Hematopoietic multipotent progenitor cell treated with erythropoietin and hydrocortisone succinate and interleukin-3 and kit ligand, for 6 days (in vitro differentiated cells): ENCODE results near the gene DMRT1.

Experiments
- DNase-seq: peaks from one replicate; pipeline ENCODE4 v3.0.0-alpha.2; 2015

Gene DMRT1

DNA sequence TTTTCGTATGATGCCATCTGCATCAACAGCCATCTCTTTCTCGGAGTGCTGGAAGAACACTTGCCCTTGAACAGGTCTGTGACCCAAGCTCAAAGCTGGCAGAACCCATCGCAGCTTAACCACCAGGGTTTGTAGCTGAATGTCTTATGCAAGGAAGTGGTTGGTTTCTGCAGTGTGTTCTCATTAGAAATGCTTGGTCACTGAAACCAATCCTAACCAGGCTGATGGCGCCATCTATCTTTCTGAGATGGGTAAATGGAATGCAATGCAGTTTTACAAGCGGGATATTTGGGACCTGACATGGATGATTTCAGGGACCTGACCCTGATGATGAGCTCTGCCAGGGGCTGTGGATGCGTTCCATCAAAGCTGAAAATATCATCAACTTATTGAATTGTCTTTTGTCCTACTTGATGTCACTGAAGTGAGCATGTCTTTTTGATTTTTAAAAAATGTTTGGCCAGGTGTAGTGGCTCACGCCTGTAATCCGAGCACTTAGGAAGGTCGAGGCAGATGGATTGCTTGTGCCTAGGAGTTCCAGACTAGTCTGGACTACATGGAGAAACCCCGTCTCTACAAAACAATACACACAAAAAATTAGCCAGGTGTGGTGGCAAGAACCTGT is 163.7 kb downstream of the DMRT1 start:
- DNase-seq, result peak; percentile 74

GRCh38 chr9:1007312-1007711 is 165.8 kb downstream of the DMRT1 start:
- DNase-seq, result no peak

DNA sequence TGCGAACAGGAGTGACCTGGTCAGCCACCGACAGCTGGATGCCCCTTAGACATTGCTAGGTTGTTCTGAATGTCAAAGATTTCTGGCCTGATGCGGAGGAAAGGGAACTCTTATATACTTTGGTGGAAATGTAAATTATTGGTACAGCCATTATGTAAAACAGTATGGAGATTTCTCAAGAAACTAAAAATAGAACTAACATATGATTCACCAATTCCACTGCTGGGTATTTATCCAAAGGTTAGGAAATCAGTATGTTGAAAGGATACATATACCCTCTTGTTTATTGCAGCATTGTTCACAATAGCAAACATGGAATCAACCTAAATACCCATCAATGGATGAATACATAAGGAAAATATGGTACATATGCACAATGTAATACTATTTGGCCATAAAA is 166.7 kb downstream of the DMRT1 start:
- no peak for DNase-seq

GRCh38 chr9:1009101-1009707 is 167.7 kb downstream of the DMRT1 start:
- DNase-seq, result peak; percentile 89

DNA sequence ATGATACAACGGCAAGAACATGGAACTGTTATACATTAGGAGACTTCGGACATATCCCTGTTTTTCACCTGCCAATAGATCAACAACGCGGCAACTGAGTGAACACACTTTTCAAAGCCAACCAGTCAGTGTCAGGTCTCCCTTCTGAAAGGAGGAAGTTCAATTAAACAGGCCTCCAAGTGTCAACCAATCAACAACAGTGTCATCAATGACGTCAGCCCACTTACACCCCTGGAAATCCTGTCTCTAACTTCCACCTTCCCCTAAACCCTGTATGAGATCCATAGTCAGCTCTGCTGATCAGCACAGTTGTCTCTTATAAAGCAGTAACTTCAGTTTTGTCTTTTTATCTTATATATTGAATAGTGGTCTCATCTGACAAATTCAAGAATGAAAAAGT is 171.5 kb downstream of the DMRT1 start:
- peak; percentile 4 for DNase-seq

DNA sequence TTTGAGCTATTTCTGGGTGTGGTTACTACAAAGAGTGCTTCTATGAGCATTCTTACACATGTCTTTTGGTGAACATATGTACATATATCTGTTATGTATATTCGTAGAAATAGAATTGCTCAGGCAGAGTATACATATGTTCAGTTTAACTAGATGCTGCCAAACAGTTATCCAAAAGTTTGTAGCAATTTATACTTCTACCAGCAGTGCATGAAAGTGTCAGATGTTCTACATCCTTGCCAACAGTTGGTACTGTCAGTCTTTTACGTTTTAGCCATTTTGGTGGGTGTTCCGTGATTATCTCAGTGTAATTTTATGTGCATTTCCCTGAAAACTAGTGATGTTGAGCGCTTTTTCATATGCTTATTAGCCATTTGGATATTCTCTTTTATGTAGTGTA is 172.7 kb downstream of the DMRT1 start:
- DNase-seq, result no peak

DNA sequence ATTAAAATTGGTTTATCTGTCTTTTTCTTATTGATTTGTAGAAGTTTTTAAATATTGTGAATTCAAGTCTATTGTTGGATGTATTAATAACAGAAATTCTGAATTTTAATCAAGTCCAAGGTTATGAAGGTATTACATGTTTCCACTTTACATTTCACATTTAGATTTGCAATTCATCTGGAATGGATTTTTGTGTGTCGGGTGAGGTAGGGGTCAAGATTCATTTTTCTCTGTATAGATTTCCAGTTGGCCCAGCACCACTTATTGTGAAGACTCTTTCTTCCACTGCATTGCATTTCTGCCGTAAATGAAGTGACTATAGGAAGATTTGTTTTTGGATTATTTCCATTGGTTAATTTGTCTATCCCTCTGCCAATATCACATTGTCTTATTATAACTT is 173.1 kb downstream of the DMRT1 start:
- DNase-seq, result no peak

DNA sequence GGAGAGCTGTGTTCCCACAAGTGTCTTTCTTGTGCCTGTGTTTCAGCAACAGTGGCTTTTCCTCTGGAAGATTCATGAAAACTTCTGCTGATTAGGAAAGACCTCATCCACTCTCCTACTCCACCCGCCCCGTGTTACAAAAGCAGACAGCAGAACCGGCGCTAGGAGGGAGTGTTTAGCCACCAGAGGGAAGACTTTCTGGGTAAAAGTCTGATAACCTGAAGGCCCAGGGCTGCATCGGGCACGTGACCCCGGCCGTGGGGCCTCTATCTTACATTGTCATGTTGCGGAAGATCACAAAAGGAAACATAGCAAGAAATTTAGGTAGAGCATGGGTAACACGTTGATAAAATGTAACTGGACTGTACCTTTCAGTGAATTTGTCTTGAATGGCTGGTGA is 176.6 kb downstream of the DMRT1 start:
- DNase-seq, result peak; percentile 70
